Jurkat, Clone E6-1 (cell line): ENCODE data around the gene SEC24C.
"Not testable (repeated sequence)": the region's sequence is repeated elsewhere in the genome, so short reads cannot be mapped to it uniquely, and the experiment has no call there.

Source experiments
- DNase-seq: peaks from one replicate; pipeline ENCODE4 v3.0.0-alpha.2; 2011; ENCODE audit warnings: low read depth, low spot score
- H3K4me3 ChIP-seq: 2 replicates; pipeline ENCODE4 v1.5.1; 2011; ENCODE audit warnings: mild to moderate bottlenecking, low read length, control low read depth, moderate library complexity

Gene SEC24C

DNA sequence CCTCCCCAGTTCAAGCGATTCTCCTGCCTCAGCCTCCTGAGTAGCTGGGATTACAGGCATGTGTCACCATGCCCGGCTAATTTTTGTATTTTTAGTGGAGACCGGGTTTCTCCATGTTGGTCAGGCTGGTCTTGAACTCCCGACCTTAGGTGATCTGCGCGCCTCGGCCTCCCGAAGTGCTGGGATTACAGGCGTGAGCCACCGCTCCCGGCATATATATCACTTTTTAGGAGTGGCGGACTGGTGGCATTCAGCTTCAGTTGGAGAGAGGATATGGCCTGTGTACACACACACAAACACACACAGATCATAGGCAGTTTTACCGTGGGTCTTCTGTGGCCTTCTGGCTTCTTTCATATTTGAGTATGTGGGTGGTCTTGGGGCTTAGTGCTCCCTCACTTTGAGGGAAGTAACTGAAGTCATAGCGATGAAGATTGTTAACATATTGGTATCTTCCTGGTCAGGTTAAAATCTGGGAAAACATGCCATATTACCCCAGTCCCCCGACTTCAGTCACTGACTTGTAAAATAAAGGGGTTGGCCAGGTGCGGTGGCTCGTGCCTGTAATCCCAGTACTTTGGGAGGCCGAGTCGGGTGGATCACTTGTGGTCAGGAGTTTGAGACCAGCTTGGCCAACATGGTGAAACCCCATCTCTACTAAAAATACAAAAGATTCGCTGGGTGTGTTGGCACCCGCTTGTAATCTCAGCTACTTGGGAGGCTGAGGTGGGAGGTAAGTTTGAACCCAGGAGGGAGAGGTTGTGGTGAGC lies 43.0 kb downstream of the SEC24C start:
- not testable (repeated sequence) for H3K4me3 ChIP-seq, DNase-seq

DNA sequence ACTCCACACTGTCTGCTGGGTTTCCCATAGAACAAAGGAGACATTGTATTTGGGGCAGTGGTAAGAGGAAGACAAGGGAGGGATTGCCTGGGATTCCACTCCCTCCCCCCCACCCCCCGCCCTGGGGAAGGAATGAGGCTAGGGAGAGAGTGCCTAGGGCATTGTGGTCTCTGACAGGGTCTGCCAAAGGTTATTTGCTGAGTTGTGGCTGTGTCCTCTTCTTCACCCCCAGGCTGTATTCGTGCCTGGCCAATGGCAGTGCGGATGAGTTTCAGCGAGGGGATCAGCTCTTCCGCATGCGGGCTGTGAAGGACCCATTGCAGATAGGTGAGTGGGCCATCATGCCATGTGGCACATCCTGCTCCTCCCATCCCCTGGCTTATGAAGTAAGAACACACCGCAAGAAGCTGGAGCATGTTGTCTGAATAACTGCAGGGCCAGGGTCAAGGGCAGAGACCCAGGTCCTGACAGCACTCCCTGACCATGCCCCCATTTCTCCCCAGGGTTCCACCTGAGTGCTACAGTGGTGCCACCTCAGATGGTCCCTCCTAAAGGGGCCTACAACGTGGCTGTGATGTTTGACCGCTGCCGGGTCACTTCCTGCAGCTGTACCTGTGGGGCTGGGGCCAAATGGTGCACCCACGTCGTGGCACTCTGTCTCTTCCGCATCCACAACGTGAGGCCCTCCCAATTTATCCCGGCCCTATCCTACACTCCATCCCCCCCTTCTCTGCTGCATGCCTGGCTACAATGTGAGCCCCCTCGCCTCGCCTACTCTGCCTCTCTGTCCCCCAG lies 44.9 kb downstream of the SEC24C start:
- DNase-seq: no peak
- H3K4me3 ChIP-seq: no peak overlapping the region

DNA sequence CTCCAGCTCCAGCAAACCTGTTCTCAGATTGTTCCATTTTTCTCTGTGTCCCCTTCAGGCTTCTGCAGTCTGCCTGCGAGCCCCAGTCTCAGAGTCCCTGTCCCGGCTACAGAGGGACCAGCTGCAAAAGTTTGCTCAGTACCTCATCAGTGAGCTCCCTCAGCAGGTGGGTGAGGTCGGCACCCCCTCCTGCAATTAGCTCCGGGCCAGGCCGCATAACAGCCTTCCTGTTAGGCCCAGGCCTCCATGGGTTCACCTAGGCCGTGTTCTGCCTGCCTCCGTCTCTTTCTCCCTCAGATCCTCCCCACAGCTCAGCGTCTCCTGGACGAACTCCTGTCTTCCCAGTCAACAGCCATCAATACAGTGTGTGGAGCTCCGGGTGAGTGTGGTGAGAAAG lies 45.5 kb downstream of the SEC24C start:
- no peak for DNase-seq
- H3K4me3 ChIP-seq: no peak overlapping the region

DNA sequence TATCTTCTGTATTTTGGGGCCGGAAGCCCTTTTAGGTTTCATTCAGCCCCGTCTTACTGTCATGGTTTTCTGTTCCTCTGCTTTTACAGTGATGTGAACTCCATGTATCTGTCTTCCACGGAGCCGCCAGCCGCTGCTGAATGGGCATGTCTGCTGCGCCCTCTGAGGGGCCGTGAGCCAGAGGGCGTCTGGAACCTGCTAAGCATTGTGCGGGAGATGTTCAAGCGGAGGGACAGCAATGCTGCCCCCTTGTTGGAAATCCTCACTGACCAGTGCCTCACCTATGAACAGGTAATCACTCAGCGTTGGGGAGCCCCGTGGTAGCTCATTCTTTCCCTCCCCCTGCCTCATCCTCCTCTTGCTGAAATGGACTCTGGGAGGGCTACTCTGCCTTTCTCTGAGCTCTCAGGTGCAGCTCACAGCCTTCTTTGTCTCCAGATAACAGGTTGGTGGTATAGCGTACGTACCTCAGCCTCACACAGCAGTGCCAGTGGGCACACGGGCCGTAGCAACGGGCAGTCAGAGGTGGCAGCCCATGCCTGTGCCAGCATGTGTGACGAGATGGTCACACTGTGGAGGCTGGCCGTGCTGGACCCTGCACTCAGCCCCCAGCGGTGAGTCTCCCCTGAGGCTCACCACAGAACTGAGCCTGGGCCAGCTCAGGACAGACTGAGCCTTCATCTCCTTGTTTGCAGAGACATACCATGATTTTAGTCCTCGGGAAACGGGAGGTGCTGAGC lies 46.9 kb downstream of the SEC24C start:
- H3K4me3 ChIP-seq: no peak overlapping the region
- no peak for DNase-seq

DNA sequence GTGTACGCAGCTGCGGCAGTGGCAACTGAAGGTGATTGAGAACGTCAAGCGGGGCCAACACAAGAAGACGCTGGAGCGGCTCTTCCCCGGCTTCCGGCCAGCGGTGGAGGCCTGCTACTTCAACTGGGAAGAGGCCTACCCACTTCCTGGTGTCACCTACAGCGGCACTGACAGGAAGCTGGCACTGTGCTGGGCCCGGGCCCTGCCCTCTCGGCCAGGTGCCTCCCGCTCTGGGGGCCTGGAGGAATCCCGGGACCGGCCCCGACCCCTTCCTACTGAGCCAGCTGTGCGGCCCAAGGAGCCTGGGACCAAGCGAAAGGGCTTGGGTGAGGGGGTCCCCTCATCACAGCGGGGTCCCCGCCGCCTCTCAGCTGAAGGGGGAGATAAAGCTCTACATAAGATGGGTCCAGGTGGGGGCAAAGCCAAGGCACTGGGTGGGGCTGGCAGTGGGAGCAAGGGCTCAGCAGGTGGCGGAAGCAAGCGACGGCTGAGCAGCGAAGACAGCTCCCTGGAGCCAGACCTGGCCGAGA lies 47.8 kb downstream of the SEC24C start:
- H3K4me3 ChIP-seq: no peak overlapping the region
- no peak for DNase-seq

DNA sequence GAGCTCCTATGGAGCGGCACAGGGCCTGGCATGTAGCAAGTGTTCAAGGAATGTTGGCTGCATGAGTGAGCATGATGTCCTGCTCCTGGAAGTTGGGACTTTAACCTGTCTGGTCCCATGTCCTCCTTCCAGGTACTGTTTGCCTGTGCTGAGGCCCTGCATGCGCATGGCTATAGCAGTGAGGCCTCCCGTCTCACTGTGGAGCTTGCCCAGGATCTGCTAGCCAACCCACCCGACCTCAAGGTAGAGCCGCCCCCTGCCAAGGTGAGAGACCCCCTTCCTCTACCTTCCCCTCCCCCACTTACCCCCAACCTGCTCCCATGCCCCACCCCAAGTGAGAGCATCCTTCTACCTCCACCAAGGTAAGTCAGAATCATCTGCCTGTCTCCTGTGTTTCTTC lies 49.3 kb downstream of the SEC24C start:
- no peak for DNase-seq
- H3K4me3 ChIP-seq: no peak overlapping the region

DNA sequence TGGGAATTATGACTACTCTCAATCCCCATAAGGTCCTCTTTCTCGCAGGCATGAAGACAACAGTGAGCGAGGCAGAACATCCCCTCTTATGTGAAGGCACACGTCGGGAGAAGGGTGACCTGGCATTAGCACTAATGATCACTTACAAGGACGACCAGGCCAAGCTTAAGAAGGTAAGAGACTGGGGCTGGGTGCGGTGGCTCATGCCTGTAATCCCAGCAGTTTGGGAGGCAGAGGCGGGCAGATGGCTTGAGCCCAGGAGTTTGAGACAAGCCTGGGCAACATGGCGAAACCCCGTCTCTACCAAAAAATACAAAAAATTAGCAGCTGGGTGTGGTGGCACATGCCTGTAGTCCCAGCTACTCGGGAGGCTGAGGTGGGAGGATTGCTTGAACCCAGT lies 51.3 kb downstream of the SEC24C start:
- DNase-seq, H3K4me3 ChIP-seq: not testable (repeated sequence)

DNA sequence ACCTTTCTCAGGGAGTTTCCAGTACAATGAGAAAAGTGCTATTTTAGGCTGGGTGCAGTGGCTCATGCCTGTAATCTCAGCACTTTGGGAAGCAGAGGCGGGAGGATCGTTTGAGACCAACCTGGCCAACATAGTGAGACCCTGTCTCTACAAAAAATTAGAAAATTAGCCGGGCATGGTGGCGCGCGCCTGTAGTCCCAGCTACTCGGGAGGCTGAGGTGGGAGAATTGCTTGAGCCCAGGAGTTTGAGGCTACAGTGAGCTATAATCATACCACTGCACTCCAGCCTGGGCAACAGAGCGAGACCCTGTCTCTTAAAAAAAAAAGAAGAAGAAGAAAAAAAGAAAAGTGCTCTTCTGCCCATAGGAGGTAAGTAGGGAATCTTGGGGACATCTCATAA lies 51.9 kb downstream of the SEC24C start:
- not testable (repeated sequence) for DNase-seq, H3K4me3 ChIP-seq

DNA sequence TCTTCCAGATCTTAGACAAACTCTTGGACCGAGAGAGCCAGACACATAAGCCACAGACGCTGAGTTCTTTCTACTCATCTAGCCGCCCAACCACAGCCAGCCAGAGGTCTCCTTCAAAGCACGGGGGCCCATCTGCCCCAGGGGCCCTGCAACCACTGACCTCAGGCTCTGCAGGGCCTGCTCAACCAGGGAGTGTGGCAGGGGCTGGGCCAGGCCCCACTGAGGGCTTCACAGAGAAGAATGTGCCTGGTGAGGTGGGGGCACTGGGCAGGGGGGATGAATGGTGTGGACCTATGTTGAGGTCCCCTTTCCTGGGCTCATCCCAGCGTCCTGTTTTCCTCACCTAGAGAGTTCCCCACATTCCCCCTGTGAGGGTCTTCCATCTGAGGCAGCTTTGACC lies 52.6 kb downstream of the SEC24C start:
- DNase-seq: no peak
- no peak overlapping the region for H3K4me3 ChIP-seq

DNA sequence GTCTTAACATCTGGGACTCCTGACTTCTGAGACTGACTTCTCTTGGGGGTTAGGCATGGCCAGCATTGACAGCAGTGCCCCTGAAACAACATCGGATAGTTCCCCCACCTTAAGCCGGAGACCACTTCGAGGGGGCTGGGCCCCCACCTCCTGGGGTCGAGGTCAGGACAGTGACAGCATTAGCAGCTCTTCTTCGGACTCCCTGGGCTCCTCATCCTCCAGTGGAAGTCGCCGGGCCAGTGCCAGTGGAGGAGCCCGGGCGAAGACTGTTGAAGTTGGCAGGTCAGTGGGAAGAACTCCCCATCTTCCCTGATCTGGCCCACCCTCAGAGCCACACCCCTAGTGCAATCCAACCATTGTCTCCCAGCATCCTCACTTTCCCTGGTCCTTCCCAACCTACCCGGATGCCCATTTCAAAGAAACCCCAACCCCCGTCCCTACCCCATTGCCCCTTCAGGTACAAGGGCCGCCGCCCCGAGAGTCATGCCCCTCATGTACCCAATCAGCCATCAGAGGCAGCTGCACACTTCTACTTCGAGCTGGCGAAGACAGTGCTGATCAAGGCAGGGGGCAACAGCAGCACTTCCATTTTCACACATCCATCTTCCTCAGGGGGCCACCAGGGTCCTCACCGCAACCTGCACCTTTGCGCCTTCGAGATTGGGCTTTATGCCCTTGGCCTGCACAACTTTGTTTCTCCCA lies 53.3 kb downstream of the SEC24C start:
- DNase-seq: no peak
- H3K4me3 ChIP-seq: no peak overlapping the region

DNA sequence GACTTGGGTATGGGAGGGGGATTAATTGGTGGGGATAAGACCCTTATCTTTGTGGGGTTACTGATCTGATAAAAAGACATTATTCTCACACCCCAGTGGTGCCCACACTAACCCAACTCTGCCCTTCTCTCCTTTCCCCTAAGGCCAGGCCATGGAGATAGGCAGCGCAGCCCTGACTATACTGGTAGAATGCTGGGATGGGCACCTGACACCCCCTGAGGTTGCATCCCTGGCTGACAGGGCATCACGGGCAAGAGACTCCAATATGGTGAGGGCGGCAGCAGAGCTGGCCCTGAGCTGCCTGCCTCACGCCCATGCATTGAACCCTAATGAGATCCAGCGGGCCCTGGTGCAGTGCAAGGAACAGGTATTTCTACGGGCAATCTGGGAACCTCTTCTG lies 53.9 kb downstream of the SEC24C start:
- no peak overlapping the region for H3K4me3 ChIP-seq
- no peak for DNase-seq

DNA sequence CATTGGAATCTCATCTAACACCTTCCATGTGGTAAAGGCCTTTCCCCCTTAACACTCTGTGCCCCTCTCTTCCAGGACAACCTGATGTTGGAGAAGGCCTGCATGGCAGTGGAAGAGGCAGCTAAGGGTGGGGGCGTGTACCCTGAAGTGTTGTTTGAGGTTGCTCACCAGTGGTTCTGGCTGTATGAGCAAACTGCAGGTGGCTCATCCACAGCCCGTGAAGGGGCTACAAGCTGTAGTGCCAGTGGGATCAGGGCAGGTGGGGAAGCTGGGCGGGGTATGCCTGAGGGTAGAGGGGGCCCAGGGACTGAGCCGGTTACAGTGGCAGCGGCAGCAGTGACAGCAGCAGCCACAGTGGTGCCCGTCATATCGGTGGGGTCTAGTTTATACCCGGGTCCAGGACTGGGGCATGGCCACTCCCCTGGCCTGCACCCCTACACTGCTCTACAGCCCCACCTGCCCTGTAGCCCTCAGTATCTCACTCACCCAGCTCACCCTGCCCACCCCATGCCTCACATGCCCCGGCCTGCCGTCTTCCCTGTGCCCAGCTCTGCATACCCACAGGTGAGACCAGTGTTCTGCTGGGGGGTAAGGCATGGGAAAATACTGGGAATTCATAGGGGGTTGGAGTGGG lies 54.9 kb downstream of the SEC24C start:
- no peak for DNase-seq

DNA sequence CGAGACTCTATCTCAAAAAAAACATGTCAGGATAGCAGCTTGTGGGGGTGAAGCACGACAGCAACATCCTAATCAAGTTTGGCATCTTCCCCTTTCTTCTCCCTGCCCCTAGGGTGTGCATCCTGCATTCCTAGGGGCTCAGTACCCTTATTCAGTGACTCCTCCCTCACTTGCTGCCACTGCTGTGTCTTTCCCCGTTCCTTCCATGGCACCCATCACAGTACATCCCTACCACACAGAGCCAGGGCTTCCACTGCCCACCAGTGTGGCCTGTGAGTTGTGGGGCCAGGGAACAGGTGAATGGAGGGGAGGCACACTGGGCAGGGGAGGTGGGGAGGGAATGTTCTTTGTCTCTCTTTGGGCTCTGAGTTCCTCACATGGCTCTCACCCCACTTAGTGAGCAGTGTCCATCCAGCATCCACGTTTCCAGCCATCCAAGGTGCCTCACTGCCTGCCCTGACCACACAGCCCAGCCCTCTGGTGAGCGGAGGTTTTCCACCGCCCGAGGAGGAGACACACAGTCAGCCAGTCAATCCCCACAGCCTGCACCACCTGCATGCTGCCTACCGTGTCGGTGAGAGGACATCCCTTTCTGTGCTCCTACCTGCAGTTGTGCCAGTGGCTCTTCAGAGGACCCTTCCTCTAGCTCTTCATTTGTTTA lies 55.9 kb downstream of the SEC24C start:
- no peak overlapping the region for H3K4me3 ChIP-seq
- no peak for DNase-seq

More for the DNA sequence above, 54.9 kb downstream of the SEC24C start:
- H3K4me3 ChIP-seq: no peak overlapping the region

DNA sequence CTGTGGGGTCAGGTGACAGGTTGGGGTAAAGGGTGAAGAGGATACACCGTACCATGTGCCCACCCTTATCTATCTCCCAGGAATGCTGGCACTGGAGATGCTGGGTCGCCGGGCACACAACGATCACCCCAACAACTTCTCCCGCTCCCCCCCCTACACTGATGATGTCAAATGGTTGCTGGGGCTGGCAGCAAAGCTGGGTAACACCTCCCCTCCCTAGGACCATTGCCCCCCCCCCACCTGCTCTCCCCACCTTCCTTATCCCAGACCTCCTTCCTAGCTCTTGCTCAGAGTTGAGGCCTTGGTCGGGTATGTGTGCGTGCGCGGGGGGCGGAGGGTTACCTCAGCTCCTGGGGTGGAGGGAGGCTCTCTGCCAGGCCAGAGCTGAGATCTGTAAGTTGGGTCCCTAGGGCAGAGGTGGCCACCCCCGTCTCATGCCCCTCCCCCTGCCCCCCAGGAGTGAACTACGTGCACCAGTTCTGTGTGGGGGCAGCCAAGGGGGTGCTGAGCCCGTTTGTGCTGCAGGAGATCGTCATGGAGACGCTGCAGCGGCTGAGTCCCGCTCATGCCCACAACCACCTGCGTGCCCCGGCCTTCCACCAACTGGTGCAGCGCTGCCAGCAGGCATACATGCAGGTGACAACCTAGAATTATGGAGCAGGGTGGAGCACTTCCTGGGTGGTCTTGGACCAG lies 56.5 kb downstream of the SEC24C start:
- no peak for DNase-seq
- H3K4me3 ChIP-seq: no peak overlapping the region

DNA sequence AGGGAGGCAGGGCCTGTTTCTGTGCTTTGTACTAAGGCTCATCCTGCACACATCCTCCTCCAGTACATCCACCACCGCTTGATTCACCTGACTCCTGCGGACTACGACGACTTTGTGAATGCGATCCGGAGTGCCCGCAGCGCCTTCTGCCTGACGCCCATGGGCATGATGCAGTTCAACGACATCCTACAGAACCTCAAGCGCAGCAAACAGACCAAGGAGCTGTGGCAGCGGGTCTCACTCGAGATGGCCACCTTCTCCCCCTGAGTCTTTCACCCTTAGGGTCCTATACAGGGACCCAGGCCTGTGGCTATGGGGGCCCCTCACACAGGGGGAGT lies 57.0 kb downstream of the SEC24C start:
- no peak for DNase-seq

DNA sequence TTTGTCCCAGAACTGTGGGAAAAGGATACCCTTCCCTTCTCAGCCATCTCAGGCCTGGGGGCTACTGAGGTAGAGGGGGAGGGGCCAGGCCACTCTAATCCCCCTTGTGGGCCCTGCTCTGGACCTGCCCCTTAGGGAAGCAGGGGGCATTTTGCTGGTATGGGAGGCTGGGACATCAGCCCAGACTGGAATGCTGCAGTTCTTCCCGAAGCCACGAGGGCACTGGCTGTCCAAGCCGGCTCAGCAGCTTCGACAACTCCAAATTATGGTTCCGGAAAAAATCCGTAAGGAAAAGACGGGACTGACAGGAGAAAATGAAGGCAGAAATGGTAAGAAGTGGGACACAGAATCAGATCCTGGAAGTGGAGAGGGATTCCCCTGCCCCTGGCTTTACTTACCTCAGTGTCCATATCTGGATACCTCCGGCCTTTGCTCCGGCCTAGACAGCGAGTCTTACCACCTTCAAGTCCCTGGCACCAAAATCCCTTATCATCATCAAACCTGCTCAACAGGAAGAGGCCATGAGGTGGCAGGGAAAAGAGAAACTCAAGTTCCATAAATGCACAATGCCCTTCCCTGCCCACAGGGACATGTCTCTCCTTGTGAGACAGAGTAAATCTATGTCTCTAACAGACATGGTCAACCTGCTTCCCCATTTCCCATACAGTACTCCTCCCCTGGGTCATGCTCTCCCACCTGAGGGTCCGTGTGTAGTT lies 58.3 kb downstream of the SEC24C start:
- DNase-seq: no peak
- no peak overlapping the region for H3K4me3 ChIP-seq

More for the DNA sequence above, 57.0 kb downstream of the SEC24C start:
- no peak overlapping the region for H3K4me3 ChIP-seq

DNA sequence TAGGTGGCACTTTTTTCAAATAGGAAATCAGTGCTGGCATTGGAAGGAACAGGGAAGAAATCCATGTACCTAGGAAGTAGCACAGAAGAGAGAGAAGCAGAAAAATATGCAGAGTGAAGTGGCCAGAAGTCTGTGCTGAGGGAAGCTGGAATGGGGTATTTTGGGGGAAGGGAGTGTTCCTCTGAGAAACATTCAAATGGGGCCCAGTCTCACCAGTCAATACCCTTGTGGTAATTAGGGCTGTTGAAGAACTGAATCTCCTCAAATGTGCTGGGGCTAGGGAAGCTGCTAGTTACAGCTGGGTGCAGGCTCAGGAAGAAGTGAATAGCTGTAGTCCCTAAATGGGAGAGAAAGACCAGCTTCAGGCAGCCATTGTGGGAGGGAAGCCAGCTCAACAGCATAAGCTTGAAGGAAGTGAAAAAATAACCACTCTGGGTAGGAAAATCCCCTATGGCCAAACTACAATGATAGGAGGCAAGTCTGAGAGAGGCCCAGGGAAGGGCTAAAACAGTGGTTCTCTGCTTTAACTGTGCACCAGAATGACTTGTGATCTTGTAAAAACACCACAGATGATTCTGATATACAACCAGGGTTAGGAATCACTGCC lies 59.6 kb downstream of the SEC24C start:
- no peak overlapping the region for H3K4me3 ChIP-seq
- DNase-seq: no peak
